GM21447 (cell line): ENCODE results near the gene SLC34A1.
A peak's percentile ranks its signal among the peaks of the same experiment; 100 is the strongest.
"Not testable (repeated sequence)": the region's sequence is repeated elsewhere in the genome, so short reads cannot be mapped to it uniquely, and the experiment has no call there.

Source experiments
- ATAC-seq: cut with Tn5 transposase; IDR thresholded peaks from one replicate; pipeline ENCODE4 v1.9.1; 2021; ENCODE audit not compliant: unreplicated experiment

Gene SLC34A1

DNA sequence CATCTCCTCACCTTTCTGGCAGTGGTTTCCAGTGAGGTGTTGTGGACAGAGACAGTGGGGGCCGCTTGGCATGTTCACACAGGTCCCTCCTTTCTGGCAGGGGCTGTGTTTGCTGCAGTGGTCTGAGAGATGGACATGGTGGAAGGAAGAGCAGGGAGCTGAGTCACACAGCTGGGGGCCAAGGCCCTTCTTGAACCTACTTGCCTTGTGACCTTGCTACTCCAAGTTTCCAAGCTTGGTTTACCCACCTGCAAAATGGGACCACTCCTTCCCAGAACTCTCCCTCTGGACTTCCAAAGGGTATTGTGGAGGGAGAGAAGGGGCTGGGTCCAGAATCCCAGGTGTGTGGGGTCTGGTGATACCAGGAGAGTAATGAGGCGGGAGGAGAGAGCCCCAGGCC lies 21.1 kb downstream of the SLC34A1 start:
- no peak for ATAC-seq

DNA sequence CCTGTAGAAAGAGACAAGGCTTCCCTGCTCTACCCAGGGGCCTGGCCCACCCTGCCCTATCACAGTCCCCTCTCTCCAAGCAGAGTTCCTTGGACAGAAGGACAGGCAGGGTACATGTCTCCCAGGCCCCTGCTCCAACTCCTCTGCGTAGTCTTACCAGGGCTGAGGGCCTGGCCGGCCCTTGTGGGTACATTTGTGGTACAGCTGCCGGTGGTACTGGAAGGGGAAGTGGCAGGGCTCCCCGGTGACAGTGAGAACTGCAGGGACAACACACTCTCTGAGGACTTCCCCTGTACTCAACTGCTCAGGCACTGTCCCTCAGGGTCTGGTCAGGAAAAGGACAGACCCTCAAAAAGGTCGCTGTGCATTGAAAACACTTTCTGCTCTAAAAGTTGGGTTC lies 21.6 kb downstream of the SLC34A1 start:
- no peak for ATAC-seq

DNA sequence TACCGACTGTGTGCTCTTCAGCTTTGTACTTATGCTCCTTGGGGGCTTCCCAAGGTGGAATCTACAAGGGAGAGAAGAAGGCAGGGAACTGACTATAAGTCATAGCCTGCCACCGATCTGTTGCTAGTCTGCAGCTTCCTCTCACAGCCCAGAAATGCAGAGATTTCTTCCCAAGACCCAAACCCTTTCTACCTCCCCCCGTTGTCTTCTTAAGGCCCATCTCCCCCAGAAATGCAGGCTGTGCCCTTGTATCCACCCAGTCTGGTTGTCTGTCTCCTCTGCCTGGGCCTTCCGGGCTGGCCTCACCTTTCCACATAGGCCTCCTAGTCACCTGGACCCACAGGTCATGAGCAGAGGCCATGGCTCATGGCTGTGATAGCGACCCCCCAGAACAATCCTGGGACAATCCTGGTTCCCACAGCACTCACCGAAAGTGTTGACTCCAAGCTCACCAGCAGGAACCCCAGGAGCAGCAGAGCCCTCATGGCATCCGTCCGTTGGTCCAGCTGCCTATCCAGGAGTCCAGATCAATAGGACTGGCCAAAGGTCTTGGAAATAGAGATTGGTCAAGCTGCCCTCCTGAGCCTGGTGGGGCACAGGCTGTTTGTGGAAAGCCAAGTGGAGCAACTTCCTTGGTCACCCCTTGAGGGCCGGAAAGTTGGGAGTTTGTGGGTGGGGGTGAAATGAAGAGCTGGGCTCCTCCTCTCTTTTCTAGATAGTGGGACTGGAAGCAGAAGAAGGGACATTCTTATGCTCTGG lies 25.0 kb downstream of the SLC34A1 start, which contains the start of gene F12:
TSS of gene F12 (minus strand) at position 522 of the 759 bp plus-strand sequence. CDS start at position 485, 37 bp downstream.
- no peak for ATAC-seq

DNA sequence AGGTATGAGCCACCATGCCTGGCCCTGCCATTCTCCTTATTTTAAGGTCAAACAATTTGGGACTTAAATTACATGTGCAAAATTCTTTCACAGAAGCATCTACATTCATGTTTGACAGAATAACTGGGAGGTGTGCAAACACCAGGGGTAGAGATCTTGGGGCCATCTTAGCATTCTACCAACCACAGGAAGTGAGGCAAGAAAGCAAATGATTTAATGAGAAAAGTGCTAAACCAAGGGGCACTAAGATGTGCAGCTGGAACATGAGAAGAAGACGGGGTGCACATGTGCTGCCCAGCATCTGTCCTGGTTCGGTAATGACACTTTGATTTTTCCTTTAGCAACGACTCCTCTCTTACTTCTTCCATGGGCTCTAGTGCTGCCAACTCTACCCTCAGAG lies 26.3 kb downstream of the SLC34A1 start:
- no peak for ATAC-seq

DNA sequence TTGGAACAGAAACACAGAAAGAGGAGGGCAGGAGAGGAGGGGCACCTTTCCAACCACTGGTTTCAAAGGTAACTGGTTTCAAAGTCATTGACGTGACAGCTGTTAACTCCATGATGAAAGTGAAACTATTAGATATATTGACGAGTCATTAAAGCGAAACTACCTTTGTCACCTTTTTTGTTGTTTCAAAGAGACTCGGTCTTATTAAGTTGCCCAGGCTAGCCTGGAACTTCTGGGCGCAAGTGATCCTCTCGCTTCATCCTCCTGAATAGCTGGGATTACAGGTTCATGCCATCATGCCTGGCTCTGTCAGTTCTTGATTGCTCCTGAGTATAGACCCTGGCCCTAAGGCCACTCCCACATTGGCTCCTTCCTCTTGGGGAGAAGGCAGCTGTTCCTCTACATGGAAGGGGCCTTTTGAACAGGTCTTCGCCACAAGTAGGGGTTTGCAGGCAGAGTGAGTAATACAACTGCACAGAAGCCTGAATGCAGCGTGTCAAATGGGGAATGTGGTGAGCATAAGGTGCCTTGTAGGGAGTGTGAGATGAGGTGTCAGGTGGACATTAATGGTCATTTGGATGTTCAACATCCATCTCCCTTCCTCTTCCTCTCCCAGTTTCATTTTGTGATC lies 28.5 kb downstream of the SLC34A1 start:
- peak; percentile 74 for ATAC-seq

DNA sequence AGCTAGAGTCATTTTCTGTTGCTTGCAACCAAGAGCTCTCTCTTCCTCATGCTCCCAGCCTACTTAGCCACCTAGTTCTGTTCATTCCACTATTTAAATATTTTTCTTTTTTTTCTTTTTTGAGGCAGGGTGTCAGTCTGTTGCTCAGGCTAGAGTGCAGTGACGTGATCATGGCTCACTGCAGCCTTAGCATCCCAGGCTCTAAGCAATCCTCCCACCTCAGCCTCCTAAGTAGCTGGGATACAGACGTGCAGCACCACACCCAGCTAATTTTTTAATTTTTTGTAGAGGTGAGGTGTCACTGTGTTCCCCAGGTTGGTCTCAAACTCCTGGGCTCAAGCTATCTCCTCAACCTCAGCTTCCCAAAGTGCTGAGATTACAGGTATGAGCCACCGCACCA lies 30.2 kb downstream of the SLC34A1 start:
- no peak for ATAC-seq

DNA sequence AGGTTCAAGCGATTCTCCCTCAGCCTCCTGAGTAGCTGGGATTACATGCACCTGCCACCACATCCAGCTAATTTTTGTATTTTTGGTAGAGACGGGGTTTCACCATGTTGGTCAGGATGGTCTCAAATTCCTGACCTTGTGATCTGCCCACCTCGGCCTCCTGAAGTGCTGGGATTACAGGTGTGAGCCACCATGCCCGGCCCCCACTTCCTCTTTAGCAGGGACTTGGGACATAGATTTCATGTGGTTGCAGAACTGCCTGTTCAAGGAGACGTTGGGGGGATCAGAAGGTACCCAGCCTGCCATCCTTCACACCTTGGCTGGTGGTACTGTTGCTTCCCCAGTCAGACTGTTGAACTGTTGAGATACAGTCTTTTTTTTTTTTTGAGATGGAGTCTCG lies 32.8 kb downstream of the SLC34A1 start:
- not testable (repeated sequence) for ATAC-seq

DNA sequence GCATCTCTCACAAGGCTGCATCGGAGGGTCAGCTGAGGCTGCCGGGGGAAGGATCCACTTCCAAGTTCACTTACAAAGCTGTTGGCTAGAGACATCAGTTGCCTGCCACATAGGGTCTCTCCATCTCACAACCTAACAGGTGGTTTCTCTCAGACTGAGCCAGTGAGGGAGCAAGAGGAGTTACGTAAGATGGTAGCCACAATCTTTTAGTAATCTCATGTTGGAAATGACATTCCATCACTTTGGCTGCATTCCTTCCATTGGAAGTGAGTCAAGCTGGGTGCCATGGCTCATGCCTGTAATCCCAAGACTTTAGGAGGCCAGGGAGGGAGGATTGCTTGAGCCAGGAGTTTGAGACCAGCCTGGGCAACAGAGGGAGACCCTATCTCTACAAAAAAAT lies 34.8 kb downstream of the SLC34A1 start:
- no peak for ATAC-seq

DNA sequence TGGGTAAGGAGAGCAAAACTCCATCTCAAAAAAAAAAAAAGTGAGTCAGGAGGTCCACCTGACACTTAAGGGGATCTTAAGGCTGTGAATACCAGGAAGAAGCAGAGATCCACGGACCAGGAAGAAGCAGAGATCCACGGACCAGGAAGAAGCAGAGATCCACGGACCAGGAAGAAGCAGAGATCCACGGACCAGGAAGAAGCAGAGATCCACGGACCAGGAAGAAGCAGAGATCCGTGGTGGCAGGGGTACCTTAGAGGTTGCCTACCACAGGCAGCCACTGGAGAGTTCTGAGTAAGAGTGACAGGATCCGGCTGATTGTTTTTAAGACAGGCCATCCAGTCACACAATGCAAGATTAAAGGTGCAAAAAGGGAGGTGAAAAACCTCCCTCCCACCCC lies 36.2 kb downstream of the SLC34A1 start:
- not testable (repeated sequence) for ATAC-seq

DNA sequence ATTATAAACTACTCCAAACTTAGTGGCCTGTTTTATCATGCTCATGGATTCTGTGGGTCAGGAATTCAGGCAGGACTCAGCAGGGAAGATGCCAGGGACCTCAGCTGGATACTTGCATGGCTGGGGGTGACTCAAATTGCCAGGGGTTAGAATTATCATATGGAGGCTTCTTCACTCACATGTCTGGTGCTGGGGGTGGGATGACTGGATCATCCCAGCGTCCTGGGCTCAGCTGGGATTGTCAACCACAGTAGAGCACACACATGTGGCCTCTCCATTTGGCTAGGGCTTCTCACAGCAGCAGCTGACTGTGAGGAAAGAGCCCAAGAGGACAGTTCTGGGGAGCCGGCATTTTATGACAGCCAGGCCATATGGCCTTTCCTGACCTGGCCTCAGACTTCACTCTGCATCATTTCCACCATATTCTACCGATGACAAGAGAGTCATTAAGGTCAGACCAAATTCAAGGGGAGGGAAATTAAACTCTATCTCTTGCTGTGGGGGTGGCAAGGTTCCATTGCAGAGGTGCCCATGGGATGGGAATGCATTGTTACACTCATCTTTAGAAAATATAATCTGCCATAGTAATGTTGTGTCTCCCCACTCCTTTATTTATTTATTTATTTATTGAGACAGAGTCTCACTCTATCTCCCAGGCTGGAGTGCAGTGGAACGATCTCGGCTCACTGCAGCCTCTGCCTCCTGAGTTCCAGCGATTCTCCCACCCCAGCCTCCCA lies 37.0 kb downstream of the SLC34A1 start:
- ATAC-seq, result no peak

DNA sequence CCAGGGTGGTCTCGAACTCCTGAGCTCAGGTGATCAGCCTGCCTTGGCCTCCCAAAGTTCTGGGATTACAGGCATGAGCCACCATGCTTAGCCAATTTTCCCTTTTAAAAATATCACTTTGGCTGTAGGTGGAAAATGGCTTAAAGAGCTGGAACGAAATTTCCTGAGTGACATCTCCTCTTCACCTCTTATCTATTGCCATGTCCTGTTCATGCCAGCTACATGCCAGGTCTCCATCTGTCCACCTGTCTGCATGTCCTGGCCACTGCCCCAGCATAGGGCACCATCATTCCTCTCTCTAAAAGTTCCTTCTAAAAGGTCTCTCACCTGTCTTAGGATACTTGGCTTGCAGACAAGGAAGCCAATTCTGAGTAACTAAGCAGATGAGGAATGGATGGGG lies 39.4 kb downstream of the SLC34A1 start:
- ATAC-seq, result no peak

DNA sequence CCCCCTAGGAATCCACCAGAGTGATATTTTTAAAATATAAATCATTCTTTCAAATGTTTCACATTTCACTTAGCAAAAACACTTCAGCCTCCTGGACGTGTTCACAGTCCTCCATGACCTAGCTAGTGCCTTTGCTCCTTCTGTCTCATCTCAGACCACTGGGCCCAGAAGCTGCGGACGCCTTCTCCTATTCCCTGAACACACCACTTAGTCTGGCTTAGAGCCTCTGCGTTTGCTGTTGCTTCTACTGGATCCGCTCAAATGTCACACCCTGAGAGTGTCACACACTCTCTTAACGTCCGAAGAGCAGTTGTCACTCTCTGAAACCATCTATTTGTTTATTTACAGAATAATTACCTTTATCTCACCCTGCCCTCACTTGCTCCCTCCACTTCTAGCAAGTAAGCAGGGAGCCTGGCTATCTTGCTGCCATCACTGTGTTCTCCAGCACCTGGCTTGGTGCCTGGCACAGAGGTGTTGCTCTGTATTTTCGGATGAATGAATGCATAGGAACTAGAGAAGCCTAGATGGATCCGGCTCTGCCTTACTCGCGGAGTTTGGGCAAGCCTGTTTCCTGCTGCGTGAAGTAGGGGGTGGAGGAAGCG lies 41.1 kb downstream of the SLC34A1 start:
- no peak for ATAC-seq

DNA sequence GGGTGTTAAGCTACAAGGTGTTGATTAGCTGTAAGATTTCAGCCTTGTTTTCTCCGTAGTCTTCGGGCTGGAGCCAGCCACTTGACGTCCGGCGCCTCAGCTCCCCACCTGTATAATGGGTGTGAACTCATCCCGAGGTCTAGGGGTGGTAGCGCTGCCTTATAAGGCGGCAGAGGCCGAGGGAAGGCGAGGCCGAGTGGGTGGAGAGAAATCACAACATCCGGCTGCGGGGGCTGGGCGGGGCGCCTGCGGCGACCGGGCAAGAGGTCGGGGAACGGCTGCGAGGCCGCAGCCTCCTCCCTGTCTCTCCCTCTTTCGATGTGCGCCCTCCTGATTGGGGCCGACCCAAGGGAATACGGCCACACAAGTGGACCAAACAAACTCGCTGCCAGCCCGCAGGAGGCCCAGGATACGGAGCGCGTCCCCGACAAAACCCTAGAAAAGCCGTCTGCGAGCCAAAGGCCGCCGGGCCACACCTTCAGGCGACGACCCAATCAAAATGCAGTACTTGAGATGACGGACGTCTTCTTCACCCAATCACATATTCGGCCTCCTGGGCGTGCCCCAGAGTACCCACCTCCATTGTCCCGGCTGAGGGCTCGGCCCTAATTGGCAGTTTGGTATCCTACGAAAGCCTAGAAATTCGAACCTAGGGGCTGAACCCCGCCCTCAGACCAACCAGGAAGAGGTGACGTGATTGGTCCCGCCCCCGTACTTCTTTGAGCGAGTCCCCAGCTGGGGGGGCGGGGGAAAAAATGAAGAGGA lies 41.7 kb downstream of the SLC34A1 start:
- ATAC-seq, result peak; percentile 68

DNA sequence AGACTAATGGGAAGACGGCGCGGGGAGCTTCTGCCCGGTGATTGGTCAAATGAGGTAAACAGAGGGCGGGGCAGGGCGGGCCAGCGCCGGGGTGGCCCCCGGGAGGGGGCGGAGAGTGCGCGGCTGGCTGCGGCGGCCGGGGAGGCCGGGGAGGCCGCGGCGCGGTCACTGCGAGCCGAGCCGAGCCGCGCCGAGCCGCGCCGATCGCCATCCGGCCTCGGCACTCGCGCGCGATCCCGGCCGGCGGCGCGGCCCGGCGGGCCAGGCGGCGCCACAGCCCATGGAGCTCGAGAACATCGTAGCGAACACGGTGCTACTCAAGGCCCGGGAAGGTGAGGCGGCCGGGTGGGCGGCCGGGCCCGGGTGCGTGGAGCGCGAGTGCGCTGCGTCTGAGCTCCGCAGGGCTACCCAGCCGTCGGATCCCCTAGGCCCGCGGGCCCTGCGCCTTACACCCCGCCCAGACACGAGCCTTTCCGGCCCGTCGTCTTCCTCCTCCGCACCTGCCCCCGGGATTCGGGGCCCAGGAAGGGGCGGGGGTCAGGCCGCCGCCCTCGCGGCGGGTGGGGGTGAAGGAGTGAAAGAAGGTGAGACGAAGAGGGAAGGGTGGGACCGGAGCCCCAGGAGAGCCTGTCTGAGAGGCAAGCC lies 42.5 kb downstream of the SLC34A1 start, which contains the start of gene GRK6:
TSS of gene GRK6 (plus strand) at position 111 of the 645 bp plus-strand sequence. CDS start at position 281, 170 bp downstream.
- no peak for ATAC-seq

DNA sequence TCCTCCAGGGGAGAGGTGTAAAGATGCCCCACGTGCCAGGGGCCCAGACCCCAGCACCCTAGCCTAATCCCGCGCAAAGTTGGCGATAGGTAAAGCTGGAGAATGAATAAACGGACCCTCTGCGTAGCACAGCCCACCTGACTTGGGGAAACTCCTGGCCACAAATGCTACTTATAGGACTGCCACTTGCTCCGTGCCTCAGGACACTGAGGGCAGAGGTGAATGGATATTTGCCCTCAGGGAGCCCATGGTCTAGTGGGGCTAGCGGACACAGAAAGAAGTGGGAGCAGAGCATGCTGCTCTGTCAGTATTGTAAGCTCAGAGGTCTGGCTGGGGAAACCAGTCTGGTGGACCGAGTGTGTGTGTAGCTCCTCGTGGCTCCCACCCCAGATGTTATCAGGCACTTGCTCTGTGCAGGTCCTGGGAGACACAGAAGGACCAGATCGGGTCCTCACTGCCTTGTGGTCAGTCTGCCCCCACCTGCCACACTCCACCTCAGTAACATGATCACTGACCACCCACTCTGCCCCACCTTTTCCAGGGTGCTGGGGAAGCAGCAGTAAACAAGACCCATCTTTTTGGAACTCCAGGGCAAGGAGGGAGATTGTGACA lies 43.1 kb downstream of the SLC34A1 start:
- ATAC-seq, result no peak

DNA sequence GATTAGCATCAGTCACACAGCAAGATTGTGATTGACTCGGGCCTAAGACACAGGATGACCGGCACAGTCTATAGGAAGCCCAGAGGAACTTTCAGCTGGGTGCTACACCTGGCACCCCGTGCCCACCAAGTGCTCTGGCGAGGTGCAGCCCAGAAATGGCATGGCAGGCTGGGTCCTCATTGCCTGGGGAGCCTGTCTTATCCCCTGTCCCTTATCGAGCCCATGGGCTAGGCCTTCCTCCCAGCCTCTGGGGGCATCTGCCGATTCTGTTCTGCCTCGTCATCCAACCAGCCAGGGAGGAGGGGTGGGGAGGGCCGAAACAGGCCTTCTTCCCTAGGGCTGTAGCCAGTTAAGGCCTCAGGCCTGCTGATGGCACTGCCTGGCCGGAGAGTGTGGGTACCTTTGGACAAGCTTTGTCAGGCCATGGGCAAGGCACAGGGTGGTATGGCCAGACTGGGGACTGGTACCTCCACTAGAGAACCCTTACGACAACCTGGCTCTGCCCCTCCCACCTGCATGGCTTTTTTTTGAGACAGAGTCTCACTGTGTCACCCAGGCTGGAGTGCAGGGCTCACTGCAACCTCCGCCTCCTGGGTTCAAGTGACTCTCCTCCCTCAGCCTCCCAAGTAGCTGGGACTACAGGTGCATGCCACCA lies 43.8 kb downstream of the SLC34A1 start:
- no peak for ATAC-seq

DNA sequence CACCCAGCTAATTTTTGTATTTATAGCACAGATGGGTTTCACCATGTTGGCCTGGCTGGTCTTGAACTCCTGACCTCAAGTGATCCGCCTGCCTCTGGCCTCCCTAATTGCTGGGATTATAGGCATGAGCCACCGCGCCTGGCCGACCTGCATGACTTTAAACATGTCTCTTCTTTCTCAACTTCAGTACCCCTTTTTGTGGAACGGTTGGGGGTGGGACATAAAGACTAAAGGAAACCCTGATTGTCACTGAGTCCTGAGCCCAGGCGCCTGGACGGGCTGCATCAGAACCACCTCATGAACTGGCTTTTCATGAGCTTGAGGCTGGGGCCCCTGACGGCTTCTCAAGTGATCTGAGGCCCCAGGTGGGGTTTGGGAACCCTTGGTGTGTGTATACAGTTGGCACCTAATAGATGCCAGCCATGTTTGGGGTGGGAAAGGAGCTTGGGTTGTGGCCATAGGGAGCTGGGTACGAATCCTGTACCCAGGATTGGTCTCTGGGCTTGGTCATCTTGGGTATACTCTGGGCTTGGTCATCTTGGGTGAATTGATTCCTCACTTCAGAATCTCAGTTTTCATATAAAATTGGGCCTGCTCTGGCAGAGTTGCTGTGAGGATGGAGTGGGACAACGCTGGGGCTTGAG lies 44.5 kb downstream of the SLC34A1 start:
- no peak for ATAC-seq

DNA sequence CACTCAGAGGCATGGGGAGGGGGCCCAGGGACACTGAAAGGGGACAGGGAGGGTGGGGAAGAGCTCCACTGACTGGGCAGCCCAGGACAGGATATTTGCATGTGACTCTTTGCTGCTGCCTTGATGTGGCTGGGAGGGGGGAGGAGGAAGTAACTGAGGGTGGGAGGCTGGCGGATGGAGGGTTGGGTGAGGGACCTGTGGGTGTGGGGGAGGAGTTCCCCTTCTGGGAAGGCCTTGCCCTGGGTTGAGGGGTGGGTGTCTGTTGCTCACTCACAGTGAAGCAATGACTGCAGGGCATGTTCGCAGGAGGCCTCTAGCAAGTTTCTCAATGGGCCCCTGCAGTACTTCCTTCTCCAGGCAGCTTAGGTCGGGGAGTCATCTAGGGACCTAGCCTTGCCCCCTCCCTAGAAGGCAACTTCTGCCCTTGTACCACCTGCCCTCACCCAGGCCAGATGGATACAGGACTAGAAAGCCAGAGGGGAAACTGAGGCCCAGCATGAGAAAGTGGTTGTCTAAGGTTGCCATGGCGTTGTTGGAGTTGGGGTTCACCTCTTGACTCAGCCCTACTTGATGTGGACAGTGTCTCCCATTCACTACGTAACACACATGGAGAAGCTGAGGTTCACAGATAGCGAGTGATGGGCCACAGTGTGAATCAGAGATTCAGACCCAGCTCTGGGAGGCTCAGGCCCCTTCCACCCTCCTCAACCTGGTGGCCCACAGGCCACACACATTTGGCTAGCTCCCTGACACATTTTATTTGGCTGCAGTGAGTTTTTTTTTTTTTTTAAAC lies 45.2 kb downstream of the SLC34A1 start:
- no peak for ATAC-seq
